Suprapubic skin (tissue), 4 donors: ENCODE measurements around the gene KDM4B.

ENCODE experiments used
- POLR2A ChIP-seq, 2 donors: fragments of 450-650 bp; IDR thresholded peaks; one replicate each; pipeline ENCODE4 v1.6.1; 2017; ENCODE audit warnings: antibody characterized with exemption in 2 of 2, mild to moderate bottlenecking in 2 of 2, moderate library complexity in 2 of 2
- POLR2AphosphoS5 ChIP-seq, 3 donors: sonication (generic); formaldehyde crosslinking; IDR thresholded peaks; one replicate each; pipeline ENCODE4 v1.6.1; 2017; ENCODE audit warnings: antibody characterized with exemption in 3 of 3
- TF ChIP-seq, protein P1 (sequence below), 2 donors: fragments of 200-600 bp in 1 of 2; fragments of 450-650 bp in 1 of 2; sonication (generic) in 1 of 2; IDR thresholded peaks; one replicate each; pipeline ENCODE4 v1.5.1; 2016 to 2019; ENCODE audit warnings: antibody characterized with exemption in 2 of 2, mild to moderate bottlenecking in 1 of 2, moderate library complexity in 1 of 2

GRCh38 chr19:5112175-5112574, 143.3 kb downstream of the KDM4B start:
- TF ChIP-seq, protein P1, sequence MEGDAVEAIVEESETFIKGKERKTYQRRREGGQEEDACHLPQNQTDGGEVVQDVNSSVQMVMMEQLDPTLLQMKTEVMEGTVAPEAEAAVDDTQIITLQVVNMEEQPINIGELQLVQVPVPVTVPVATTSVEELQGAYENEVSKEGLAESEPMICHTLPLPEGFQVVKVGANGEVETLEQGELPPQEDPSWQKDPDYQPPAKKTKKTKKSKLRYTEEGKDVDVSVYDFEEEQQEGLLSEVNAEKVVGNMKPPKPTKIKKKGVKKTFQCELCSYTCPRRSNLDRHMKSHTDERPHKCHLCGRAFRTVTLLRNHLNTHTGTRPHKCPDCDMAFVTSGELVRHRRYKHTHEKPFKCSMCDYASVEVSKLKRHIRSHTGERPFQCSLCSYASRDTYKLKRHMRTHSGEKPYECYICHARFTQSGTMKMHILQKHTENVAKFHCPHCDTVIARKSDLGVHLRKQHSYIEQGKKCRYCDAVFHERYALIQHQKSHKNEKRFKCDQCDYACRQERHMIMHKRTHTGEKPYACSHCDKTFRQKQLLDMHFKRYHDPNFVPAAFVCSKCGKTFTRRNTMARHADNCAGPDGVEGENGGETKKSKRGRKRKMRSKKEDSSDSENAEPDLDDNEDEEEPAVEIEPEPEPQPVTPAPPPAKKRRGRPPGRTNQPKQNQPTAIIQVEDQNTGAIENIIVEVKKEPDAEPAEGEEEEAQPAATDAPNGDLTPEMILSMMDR (IDR thresholded peaks at IDR 0.05): no peak
- TF ChIP-seq POLR2AphosphoS5 (IDR thresholded peaks at IDR 0.05) (no peak), POLR2A (IDR thresholded peaks at IDR 0.05) (no peak)
